Right lobe of liver (tissue), 6 donors: Measurements from ENCODE around the gene TNFRSF1A. TPM values are rescaled to one million over a fixed set of nuclear protein-coding genes. Genes with fewer than 3 reads are reported as not detected.

Experiments used
- ATAC-seq, 4 donors: fragments of 200-7000 bp; cut with Tn5 transposase; one replicate each; pipeline ENCODE4 v1.9.1; 2020; ENCODE audit warnings: mild to moderate bottlenecking in 4 of 4, moderate library complexity in 4 of 4
- DNase-seq, 3 donors: peaks; one replicate each; pipeline ENCODE4 v3.0.0-alpha.2; 2020
- H3K27ac ChIP-seq, 3 donors: fragments of 200-600 bp; one replicate each; pipeline ENCODE4 v1.8.0; 2022
- H3K27me3 ChIP-seq, 2 donors: fragments of 200-600 bp; one replicate each; pipeline ENCODE4 v1.8.0; 2022
- H3K36me3 ChIP-seq, 4 donors: fragments of 200-600 bp; sonication (generic) in 1 of 4; one replicate each; pipeline versions ENCODE4 v1.5.1 to v1.8.0; 2017 to 2022; ENCODE audit warnings: control low read depth in 1 of 4
- H3K4me1 ChIP-seq, 4 donors: fragments of 200-600 bp; sonication (generic) in 1 of 4; one replicate each; pipeline versions ENCODE4 v1.5.1 to v1.8.0; 2017 to 2022; ENCODE audit warnings: control low read depth in 1 of 4
- H3K4me3 ChIP-seq, 3 donors: fragments of 200-600 bp; one replicate each; pipeline ENCODE4 v1.8.0; 2022
- H3K9me3 ChIP-seq, 4 donors: fragments of 200-600 bp; sonication (generic) in 1 of 4; one replicate each; pipeline versions ENCODE4 v1.5.1 to v1.8.0; 2017 to 2022; ENCODE audit warnings: control low read depth in 1 of 4
- POLR2A ChIP-seq: fragments of 450-650 bp; IDR thresholded peaks from one replicate; pipeline ENCODE4 v1.6.1; 2017; ENCODE audit warnings: antibody characterized with exemption, mild to moderate bottlenecking
- WGBS: methylation state at CpG from one replicate; pipeline ENCODE4 v1.1.6; 2018; ENCODE audit warnings: low coverage, low lambda C conversion rate; ENCODE audit not compliant: insufficient coverage; ENCODE audit errors: missing lambda C conversion rate; 5-methylcytosine and 5-hydroxymethylcytosine counted together
- intact Hi-C, 2 donors: fragments of 100-400 bp; cut with DNase I; formaldehyde crosslinking; loops; one replicate each; pipeline versions ENCODE4 v1.11.2 to v1.14.1; 2022
- small RNA-seq, 2 experiments: library from RNA; depleted of rRNA; stranded (forward); fragments of <200 nt; gene quantifications; one replicate each; pipeline ENCODE3, GENCODE V24; 2016
- total RNA-seq, 6 experiments: library from RNA; depleted of rRNA in 2 of 6; stranded (reverse); fragments of >200 nt in 2 of 6; fragmentation: NEBNext Ultra II Directional in 3 of 6; extraction: Animal tissue kit (Norgen Biotek cat#: 25700) in 3 of 6; gene quantifications; one replicate each; pipeline versions ENCODE4 v1.1.0 to v1.2.4, GENCODE V29; 2016 to 2023
- TF ChIP-seq, protein P1 (sequence below), 4 donors: fragments of 200-600 bp in 3 of 4; fragments of 450-650 bp in 1 of 4; IDR thresholded peaks; one replicate each; pipeline versions ENCODE4 v1.5.1 to v1.8.0; 2016 to 2022; ENCODE audit warnings: antibody characterized with exemption in 4 of 4, mild to moderate bottlenecking in 2 of 4
- donor health status: DM: no; HTN: yes; CAD: no.
- donor health status: DM: no; HTN: no; CAD: no.
- donor health status: DM: no; HTN: no; CAD: no.
- donor health status: DM: no; HTN: yes; CAD: no.
- donor health status: DM: no; HTN: yes; CAD: no.

TNFRSF1A gene
- total RNA-seq, 6 experiments from 2014 or later, result 70.6 to 199 (median 117) TPM

DNA sequence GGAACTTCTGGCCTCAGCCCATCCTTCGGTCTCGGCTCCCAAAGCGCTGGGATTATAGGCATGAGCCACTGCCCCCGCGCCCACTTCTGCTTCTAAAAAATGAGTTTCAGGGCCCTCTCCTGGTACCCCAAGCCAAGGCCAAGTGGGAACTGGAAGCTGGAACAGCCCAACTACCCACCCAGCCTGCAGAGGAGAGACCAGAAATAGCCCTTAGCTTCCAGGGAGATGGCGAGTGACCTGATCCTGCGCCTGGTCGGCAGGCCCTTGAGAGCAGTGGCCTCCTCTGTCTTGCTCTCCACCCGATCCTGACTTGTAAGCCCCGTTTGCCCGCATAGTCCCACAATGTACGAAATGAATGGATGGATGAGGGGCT is 62.6 kb downstream of the TNFRSF1A start:
- Histone ChIP-seq H3K36me3 (no peaks in the 10 kb centered on the region), H3K4me3 (no peak overlapping the region), H3K9me3 (no peaks in the 10 kb centered on the region), H3K27me3 (no peaks in the 10 kb centered on the region), H3K27ac (peak overlapping the region in 2 of 3 donors; percentile 0 to 12), H3K4me1 (peaks cover 0 to 28% (median 8%) of the 10 kb centered on the region in 4 donors)
- WGBS, result 74% methylated on average over 8 of the region's 12 CpGs
- intact Hi-C loops, result loop anchor here in 1 of 2 donors (10.0 kb wide), 1 partner anchor 74 kb away; the partner anchor contains the start of gene CD9
- ATAC-seq, result no peak
- TF ChIP-seq POLR2A, result no peak
- TF ChIP-seq, protein P1, sequence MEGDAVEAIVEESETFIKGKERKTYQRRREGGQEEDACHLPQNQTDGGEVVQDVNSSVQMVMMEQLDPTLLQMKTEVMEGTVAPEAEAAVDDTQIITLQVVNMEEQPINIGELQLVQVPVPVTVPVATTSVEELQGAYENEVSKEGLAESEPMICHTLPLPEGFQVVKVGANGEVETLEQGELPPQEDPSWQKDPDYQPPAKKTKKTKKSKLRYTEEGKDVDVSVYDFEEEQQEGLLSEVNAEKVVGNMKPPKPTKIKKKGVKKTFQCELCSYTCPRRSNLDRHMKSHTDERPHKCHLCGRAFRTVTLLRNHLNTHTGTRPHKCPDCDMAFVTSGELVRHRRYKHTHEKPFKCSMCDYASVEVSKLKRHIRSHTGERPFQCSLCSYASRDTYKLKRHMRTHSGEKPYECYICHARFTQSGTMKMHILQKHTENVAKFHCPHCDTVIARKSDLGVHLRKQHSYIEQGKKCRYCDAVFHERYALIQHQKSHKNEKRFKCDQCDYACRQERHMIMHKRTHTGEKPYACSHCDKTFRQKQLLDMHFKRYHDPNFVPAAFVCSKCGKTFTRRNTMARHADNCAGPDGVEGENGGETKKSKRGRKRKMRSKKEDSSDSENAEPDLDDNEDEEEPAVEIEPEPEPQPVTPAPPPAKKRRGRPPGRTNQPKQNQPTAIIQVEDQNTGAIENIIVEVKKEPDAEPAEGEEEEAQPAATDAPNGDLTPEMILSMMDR (IDR thresholded peaks at IDR 0.05), result no peak
- no peak for DNase-seq

Small RNAs within 50 kb of the gene (small RNA-seq; reads per million reads assigned to genes)
- 0 reads per million in 2 experiments for gene RN7SL391P

Other genes starting within 250 kb of the TNFRSF1A start
- gene VWF, start 217.4 kb downstream of the TNFRSF1A start, total RNA-seq, result 10 to 100 TPM in 3 of 6 experiments, 1 to 10 TPM in 3; 5.7 to 16.6 (median 9.6) TPM
- 10 to 100 TPM; 17.2 to 65.7 (median 34.2) TPM for gene CD9, start 141.7 kb downstream of the TNFRSF1A start, total RNA-seq
- gene PLEKHG6, start 31.4 kb downstream of the TNFRSF1A start, total RNA-seq, result 1 to 10 TPM; 2.3 to 5.5 (median 3.3) TPM
- 1 to 10 TPM; 2.1 to 9.5 (median 6.0) TPM for gene SCNN1A, start 33.5 kb upstream of the TNFRSF1A start, total RNA-seq
- 100 to 1,000 TPM in 3 of 6 experiments, 10 to 100 TPM in 3; 83.8 to 235 (median 103) TPM for gene LTBR, start 42.1 kb upstream of the TNFRSF1A start, total RNA-seq
- gene CD27, start 102.9 kb upstream of the TNFRSF1A start, total RNA-seq, result 1 to 10 TPM in 1 of 6 experiments, under 1 TPM in 4, not detected in 1; 0.33 to 1.2 (median 0.68) TPM
- 10 to 100 TPM; 13.8 to 29.3 (median 21.4) TPM for gene TAPBPL, start 110.0 kb upstream of the TNFRSF1A start, total RNA-seq
- gene VAMP1, start 128.6 kb upstream of the TNFRSF1A start, total RNA-seq, result 1 to 10 TPM; 3.5 to 6.5 (median 6.0) TPM
- 100 to 1,000 TPM in 1 of 6 experiments, 10 to 100 TPM in 5; 38.2 to 104 (median 80.2) TPM for gene MRPL51, start 151.2 kb upstream of the TNFRSF1A start, total RNA-seq
- gene NCAPD2, start 152.0 kb upstream of the TNFRSF1A start, total RNA-seq, result 10 to 100 TPM in 2 of 6 experiments, 1 to 10 TPM in 4; 6.2 to 40.9 (median 8.4) TPM
- 1,000 to 10,000 TPM in 4 of 6 experiments, 100 to 1,000 TPM in 2; 788 to 3,247 (median 1,580) TPM for gene GAPDH, start 192.4 kb upstream of the TNFRSF1A start, total RNA-seq
- gene IFFO1, start 214.0 kb upstream of the TNFRSF1A start, total RNA-seq, result 1 to 10 TPM; 5.5 to 9.3 (median 7.4) TPM
- gene NOP2, start 226.2 kb upstream of the TNFRSF1A start, total RNA-seq, result 10 to 100 TPM; 12.6 to 20.1 (median 18.5) TPM